ENCODE results near the gene BLNK.

Gene BLNK

DNA sequence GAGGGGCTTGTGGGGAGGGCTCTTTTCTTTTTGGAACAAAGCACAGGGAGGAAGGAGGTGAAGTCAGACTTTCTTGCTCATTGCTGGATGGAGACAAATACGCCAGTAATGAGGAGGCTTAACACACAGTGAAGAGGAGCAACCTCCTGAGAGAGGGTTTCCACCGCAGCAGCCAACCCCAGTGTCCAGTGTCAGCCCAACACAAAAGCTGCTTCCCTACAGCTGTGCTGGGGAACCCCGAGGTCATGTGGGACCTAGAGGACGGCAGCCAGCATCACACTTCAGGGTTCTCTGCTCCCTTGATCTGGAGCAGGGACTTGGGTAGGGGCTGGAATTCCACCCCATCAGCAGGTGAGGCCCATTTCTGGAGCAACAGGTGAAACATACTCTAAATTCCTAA is 7.7 kb downstream of the BLNK start:
- no peak for DNase-seq (ENCODE audit: low spot score)
- Histone ChIP-seq H3K4me3 (no peak overlapping the region), H3K27ac (no peak overlapping the region)
- TF ChIP-seq, protein P1, sequence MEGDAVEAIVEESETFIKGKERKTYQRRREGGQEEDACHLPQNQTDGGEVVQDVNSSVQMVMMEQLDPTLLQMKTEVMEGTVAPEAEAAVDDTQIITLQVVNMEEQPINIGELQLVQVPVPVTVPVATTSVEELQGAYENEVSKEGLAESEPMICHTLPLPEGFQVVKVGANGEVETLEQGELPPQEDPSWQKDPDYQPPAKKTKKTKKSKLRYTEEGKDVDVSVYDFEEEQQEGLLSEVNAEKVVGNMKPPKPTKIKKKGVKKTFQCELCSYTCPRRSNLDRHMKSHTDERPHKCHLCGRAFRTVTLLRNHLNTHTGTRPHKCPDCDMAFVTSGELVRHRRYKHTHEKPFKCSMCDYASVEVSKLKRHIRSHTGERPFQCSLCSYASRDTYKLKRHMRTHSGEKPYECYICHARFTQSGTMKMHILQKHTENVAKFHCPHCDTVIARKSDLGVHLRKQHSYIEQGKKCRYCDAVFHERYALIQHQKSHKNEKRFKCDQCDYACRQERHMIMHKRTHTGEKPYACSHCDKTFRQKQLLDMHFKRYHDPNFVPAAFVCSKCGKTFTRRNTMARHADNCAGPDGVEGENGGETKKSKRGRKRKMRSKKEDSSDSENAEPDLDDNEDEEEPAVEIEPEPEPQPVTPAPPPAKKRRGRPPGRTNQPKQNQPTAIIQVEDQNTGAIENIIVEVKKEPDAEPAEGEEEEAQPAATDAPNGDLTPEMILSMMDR (IDR thresholded peaks at IDR 0.05) = no peak

DNA sequence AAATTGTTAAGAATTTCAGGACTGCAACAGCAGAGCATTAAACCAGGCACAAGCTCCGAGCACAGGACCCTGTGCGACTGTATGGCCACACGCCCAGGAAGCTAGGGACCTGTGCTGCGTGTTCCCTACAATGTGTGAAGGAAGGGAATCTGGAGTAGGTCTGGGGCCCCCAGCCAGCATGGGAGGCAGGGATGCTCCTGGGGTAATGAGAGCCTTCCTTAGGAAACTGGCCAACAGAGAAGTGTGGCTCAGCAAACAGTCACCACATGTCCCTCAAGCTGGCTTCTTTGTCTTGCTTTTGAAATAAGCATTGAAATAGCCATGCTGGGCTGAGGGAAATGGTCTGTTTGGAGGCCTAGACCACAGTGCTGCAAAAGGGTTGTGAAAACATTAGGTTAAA is 8.2 kb downstream of the BLNK start:
- TF ChIP-seq, protein P1 (IDR thresholded peaks at IDR 0.05) = no peak
- DNase-seq (ENCODE audit: low spot score) = no peak
- no peak overlapping the region for H3K4me3 ChIP-seq
- H3K27ac ChIP-seq = no peak overlapping the region

DNA sequence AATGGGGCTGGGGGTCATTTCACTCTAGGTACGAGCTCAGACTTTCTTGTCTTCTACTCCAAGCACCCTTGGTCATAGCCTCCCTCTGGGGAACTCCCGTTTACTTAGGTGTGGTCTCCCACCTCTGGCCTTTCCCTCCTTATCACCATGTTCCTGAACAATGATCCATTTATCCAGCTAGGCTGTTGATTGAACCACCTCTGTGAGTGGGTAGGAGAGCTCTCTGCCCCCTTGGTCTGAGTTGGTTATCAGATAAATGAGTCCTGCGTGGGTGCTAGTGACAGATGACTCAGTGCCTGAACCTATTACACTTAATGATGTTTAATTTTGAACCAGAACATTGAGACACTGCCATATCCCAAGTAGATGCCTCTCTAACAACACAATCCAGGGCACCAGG is 9.4 kb downstream of the BLNK start:
- TF ChIP-seq, protein P1 (IDR thresholded peaks at IDR 0.05) = no peak
- Histone ChIP-seq H3K4me3 (no peak overlapping the region), H3K27ac (no peak overlapping the region)
- DNase-seq (ENCODE audit: low spot score) = no peak

DNA sequence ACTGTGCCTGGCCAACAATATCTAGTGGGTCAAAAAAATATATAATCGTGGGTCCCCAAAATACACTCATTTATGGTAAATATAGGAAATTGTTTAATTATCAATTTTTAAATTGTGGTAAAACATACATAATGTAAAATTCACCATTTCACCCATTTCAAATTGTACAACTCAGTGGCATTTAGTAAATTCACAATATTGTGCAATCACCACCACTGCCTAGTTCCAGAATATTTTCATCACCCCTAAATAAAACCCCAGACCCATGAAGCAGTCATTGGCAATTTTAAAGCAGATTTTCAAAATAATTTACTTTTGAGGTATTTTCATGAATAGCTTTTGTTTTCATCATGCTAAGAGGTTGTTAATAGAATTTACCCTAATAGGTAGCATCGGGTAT is 10.2 kb downstream of the BLNK start:
- no peak overlapping the region for H3K4me3 ChIP-seq
- H3K27ac ChIP-seq = no peak overlapping the region
- DNase-seq (ENCODE audit: low spot score) = no peak
- TF ChIP-seq, protein P1 (IDR thresholded peaks at IDR 0.05) = no peak

DNA sequence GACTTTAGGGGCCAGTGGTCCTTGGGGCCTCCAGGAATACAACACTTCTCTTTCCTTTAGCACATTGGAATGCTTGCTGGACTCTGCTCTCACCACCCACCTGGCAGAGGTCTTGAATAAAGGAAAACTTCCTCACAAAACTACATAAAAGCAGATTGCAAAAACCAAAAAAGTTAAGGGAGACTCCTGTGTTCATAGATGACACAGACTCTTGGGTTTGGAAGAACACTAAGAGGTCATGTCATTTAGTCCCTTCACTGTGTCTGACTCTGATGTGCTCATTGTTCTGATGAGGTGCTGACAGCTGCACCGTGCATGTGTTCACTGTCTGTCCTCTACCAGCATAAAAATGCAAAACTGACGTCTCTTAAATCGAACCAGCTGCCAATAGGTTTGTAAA is 11.4 kb downstream of the BLNK start:
- no peak overlapping the region for H3K27ac ChIP-seq
- DNase-seq (ENCODE audit: low spot score) = no peak
- H3K4me3 ChIP-seq = no peak overlapping the region
- TF ChIP-seq, protein P1 (IDR thresholded peaks at IDR 0.05) = no peak

DNA sequence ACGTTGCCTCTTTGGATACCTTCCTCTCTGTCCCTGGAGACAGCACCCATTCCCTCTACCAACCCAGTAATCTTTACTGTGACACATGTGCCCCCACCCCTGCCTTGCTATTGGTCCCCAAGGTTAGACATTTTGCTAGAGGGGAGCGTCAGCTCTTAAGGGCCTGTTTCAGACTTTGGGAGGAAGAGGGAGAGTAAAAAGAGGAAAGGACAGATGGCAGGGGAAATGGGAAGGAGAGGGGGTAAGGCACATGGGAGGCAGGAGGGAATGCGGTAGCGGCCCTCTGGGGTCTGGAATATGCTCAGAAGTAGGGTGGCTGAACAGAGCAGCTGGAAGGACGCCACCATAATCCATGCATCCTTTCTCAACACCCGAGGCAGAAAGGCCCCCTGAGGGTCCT is 12.2 kb downstream of the BLNK start:
- H3K27ac ChIP-seq = peak overlapping the region in 1 of 2 donors; percentile 35

DNA sequence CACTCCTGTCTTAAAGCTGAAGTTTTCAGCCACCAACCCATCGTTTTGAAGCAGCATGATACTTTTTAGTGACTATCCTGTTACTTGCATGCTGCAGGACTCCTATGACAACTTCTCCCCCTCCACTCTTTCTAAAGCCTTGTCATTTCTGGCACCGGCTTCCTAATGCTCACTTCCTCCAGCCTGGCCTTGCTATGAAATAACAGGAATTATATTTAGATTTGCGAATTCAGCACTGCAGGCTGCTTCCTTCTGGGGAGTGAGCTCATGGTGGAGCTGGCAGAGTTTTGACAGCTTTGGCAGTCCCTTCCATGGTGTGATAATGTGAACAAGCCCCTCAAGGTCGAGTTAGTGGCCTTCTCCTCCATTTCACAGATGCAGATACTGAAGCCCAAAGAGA is 13.4 kb downstream of the BLNK start:
- H3K4me3 ChIP-seq = no peak overlapping the region
- no peak for DNase-seq (ENCODE audit: low spot score)
- peak overlapping the region in 1 of 2 donors; percentile 43 for H3K27ac ChIP-seq
- TF ChIP-seq, protein P1 (IDR thresholded peaks at IDR 0.05) = no peak

More for the DNA sequence above, 12.2 kb downstream of the BLNK start:
- H3K4me3 ChIP-seq = no peak overlapping the region
- DNase-seq (ENCODE audit: low spot score) = no peak
- TF ChIP-seq, protein P1 (IDR thresholded peaks at IDR 0.05) = no peak

Data from coronary artery (tissue), 2 donors.